IgD-negative memory B cell (primary cell): ENCODE results near the gene KSR1. TPM values are rescaled to one million over a fixed set of nuclear protein-coding genes. Genes with fewer than 3 reads are reported as not detected.
A peak's percentile ranks its signal among the peaks of the same experiment; 100 is the strongest.

Experiments
- H3K27ac Mint-ChIP-seq, 3 donors: one replicate each; pipeline ENCODE4 v1.8.0; 2020 to 2022; ENCODE audit warnings: mild to moderate bottlenecking in 3 of 3, mixed read lengths in 3 of 3, moderate library complexity in 1 of 3
- H3K27me3 Mint-ChIP-seq: one replicate; pipeline ENCODE4 v1.8.0; 2021; ENCODE audit warnings: mixed read lengths
- H3K36me3 Mint-ChIP-seq: one replicate; pipeline ENCODE4 v1.8.0; 2020; ENCODE audit warnings: mild to moderate bottlenecking, mixed read lengths
- H3K4me1 Mint-ChIP-seq, 3 donors: one replicate each; pipeline ENCODE4 v1.8.0; 2020 to 2022; ENCODE audit warnings: mixed read lengths in 3 of 3, mild to moderate bottlenecking in 1 of 3
- H3K4me3 Mint-ChIP-seq, 4 donors: one replicate each; pipeline ENCODE4 v1.8.0; 2020 to 2022; ENCODE audit warnings: mild to moderate bottlenecking in 4 of 4, mixed read lengths in 4 of 4, moderate library complexity in 3 of 4
- H3K9me3 Mint-ChIP-seq, 3 donors: one replicate each; pipeline ENCODE4 v1.8.0; 2020 to 2021; ENCODE audit warnings: mixed read lengths in 3 of 3, mild to moderate bottlenecking in 1 of 3
- polyA plus RNA-seq: library from polyadenylated mRNA; unstranded; fragments of 300-500 nt; fragmentation: Illumina TruSeq; gene quantifications from one replicate; pipeline ENCODE4 v1.2.3, GENCODE V29; 2021

Gene KSR1
- polyA plus RNA-seq, 1 donor from 2014 or later, result 2.1 TPM

- Mint-ChIP-seq H3K27ac (no peak overlapping the region), H3K4me3 (no peak overlapping the region), H3K4me1 (peaks cover 0 to 4% (median 3%) of the 10 kb centered on the region in 3 donors), H3K36me3 (peaks cover 8% of the 10 kb centered on the region), H3K27me3 (no peaks in the 10 kb centered on the region), H3K9me3 (no peaks in the 10 kb centered on the region)
Observed at GRCh38 chr17:27575096-27575911, 119.1 kb downstream of the KSR1 start.

- no peaks in the 10 kb centered on the region for H3K9me3 Mint-ChIP-seq
- no peaks in the 10 kb centered on the region for H3K27me3 Mint-ChIP-seq
- H3K36me3 Mint-ChIP-seq, result peaks cover 8% of the 10 kb centered on the region
- peaks cover 0 to 6% (median 3%) of the 10 kb centered on the region in 3 donors for H3K4me1 Mint-ChIP-seq
- no peak overlapping the region for H3K4me3 Mint-ChIP-seq
- no peak overlapping the region for H3K27ac Mint-ChIP-seq
Observed at GRCh38 chr17:27575912-27576252, 119.6 kb downstream of the KSR1 start.

DNA sequence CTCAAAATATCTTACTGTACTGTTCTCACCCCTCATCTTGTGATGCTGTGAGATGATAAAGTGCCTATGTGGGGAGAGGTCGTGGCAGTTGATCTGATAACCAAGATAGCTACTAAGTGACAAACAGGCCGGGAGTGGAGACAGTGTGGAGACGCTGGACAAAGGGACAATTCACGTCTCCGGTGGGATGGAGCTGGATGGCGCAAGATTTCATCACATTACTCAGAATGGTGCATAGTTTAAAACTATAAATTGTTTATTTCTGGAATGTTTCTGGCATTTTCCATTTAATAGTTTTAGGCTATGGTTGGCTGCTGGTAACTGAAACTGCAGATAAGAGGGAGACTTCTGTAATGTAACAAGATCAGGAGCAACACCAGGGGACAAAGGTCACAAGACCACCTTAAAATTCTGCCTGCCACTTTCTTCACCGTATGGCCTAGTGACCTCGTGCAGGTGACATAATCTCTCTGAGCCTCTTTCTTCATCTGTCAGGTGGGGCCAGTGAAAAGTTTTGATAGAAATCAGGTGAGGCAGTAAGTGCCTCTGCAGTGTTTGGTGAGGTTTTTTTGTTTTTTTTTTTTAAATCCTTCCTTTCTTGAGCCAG lies 120.3 kb downstream of the KSR1 start:
- Mint-ChIP-seq H3K27me3 (no peaks in the 10 kb centered on the region), H3K9me3 (no peaks in the 10 kb centered on the region), H3K4me3 (no peak overlapping the region), H3K36me3 (peaks cover 7% of the 10 kb centered on the region), H3K4me1 (peaks cover 0 to 6% (median 3%) of the 10 kb centered on the region in 3 donors), H3K27ac (no peak overlapping the region)

- Mint-ChIP-seq H3K9me3 (no peaks in the 10 kb centered on the region), H3K27me3 (no peaks in the 10 kb centered on the region), H3K4me1 (peaks cover 0 to 6% (median 5%) of the 10 kb centered on the region in 3 donors), H3K4me3 (no peak overlapping the region), H3K36me3 (peaks cover 7% of the 10 kb centered on the region), H3K27ac (no peak overlapping the region)
Observed at GRCh38 chr17:27577121-27577761, 121.0 kb downstream of the KSR1 start.

- peaks cover 9% of the 10 kb centered on the region for H3K36me3 Mint-ChIP-seq
- no peaks in the 10 kb centered on the region for H3K9me3 Mint-ChIP-seq
- no peak overlapping the region for H3K27ac Mint-ChIP-seq
- H3K4me3 Mint-ChIP-seq, result no peak overlapping the region
- peaks cover 0 to 6% (median 5%) of the 10 kb centered on the region in 3 donors for H3K4me1 Mint-ChIP-seq
- H3K27me3 Mint-ChIP-seq, result no peaks in the 10 kb centered on the region
Observed at GRCh38 chr17:27577884-27578717, 121.9 kb downstream of the KSR1 start.

GRCh38 chr17:27578718-27579085 lies 122.5 kb downstream of the KSR1 start:
- Mint-ChIP-seq H3K4me3 (no peak overlapping the region), H3K27ac (no peak overlapping the region), H3K36me3 (peaks cover 12% of the 10 kb centered on the region), H3K9me3 (no peaks in the 10 kb centered on the region), H3K27me3 (no peaks in the 10 kb centered on the region), H3K4me1 (peaks cover 0 to 7% (median 5%) of the 10 kb centered on the region in 3 donors)

- H3K27me3 Mint-ChIP-seq, result no peaks in the 10 kb centered on the region
- H3K4me1 Mint-ChIP-seq, result peaks cover 0 to 10% (median 5%) of the 10 kb centered on the region in 3 donors
- H3K36me3 Mint-ChIP-seq, result peaks cover 12% of the 10 kb centered on the region
- H3K4me3 Mint-ChIP-seq, result no peak overlapping the region
- H3K27ac Mint-ChIP-seq, result no peak overlapping the region
- H3K9me3 Mint-ChIP-seq, result no peaks in the 10 kb centered on the region
Observed at GRCh38 chr17:27579304-27579703, 123.1 kb downstream of the KSR1 start.

- H3K9me3 Mint-ChIP-seq, result no peaks in the 10 kb centered on the region
- peaks cover 0 to 12% (median 7%) of the 10 kb centered on the region in 3 donors for H3K4me1 Mint-ChIP-seq
- no peaks in the 10 kb centered on the region for H3K27me3 Mint-ChIP-seq
- H3K4me3 Mint-ChIP-seq, result no peak overlapping the region
- no peak overlapping the region for H3K27ac Mint-ChIP-seq
- H3K36me3 Mint-ChIP-seq, result peaks cover 9% of the 10 kb centered on the region
Observed at GRCh38 chr17:27579897-27580321, 123.7 kb downstream of the KSR1 start.

DNA sequence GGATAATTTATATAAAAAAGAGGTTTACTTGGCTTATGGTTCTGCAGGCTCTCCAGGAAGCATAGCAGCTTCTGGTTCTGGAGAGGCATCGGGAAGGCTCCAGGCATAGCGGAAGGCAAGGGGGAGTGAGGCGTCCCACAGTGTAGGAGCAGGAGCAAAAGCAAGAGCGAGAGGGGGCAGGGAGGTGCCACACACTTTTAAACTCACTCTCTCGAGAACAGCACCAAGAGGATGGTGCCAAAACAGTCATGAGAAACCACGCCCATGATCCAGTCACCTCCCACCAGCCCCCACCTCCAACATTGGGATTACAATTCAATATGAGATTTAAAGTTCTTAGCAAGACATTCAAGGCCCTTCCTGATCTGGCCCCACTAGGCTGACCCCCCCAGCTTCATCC lies 124.8 kb downstream of the KSR1 start:
- H3K27ac Mint-ChIP-seq, result no peak overlapping the region
- peaks cover 9% of the 10 kb centered on the region for H3K36me3 Mint-ChIP-seq
- no peak overlapping the region for H3K4me3 Mint-ChIP-seq
- H3K9me3 Mint-ChIP-seq, result no peaks in the 10 kb centered on the region
- H3K27me3 Mint-ChIP-seq, result no peaks in the 10 kb centered on the region
- H3K4me1 Mint-ChIP-seq, result peaks cover 0 to 18% (median 13%) of the 10 kb centered on the region in 3 donors

DNA sequence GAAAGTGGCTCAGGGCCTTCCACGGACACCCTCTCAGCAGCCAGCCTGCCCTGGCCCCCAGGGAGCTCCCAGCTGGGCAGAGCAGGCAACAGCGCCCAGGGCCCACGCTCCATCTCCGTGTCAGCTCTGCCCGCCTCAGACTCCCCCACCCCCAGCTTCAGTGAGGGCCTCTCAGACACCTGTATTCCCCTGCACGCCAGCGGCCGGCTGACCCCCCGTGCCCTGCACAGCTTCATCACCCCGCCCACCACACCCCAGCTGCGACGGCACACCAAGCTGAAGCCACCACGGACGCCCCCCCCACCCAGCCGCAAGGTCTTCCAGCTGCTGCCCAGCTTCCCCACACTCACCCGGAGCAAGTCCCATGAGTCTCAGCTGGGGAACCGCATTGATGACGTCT lies 126.4 kb downstream of the KSR1 start:
- Mint-ChIP-seq H3K27ac (no peak overlapping the region), H3K4me3 (no peak overlapping the region), H3K27me3 (no peaks in the 10 kb centered on the region), H3K4me1 (peaks cover 0 to 15% (median 13%) of the 10 kb centered on the region in 3 donors), H3K36me3 (peaks cover 7% of the 10 kb centered on the region), H3K9me3 (no peaks in the 10 kb centered on the region)

- H3K4me3 Mint-ChIP-seq, result peak overlapping the region in 2 of 4 donors; percentile 20 to 70
- no peaks in the 10 kb centered on the region for H3K9me3 Mint-ChIP-seq
- H3K27me3 Mint-ChIP-seq, result no peaks in the 10 kb centered on the region
- peak overlapping the region in 2 of 3 donors; percentile 1 to 71 for H3K27ac Mint-ChIP-seq
- H3K4me1 Mint-ChIP-seq, result peaks cover 0 to 14% (median 11%) of the 10 kb centered on the region in 3 donors
- H3K36me3 Mint-ChIP-seq, result peaks cover 10% of the 10 kb centered on the region
Observed at GRCh38 chr17:27585153-27585681, 129.0 kb downstream of the KSR1 start.

- Mint-ChIP-seq H3K9me3 (no peaks in the 10 kb centered on the region), H3K27ac (no peak overlapping the region), H3K27me3 (no peaks in the 10 kb centered on the region), H3K4me1 (peaks cover 0 to 12% (median 11%) of the 10 kb centered on the region in 3 donors), H3K4me3 (no peak overlapping the region), H3K36me3 (peaks cover 10% of the 10 kb centered on the region)
Observed at GRCh38 chr17:27585792-27586191, 129.5 kb downstream of the KSR1 start.

- H3K27ac Mint-ChIP-seq, result peak overlapping the region in 1 of 3 donors; percentile 57
- H3K4me3 Mint-ChIP-seq, result no peak overlapping the region
- no peaks in the 10 kb centered on the region for H3K27me3 Mint-ChIP-seq
- no peaks in the 10 kb centered on the region for H3K9me3 Mint-ChIP-seq
- H3K36me3 Mint-ChIP-seq, result peaks cover 12% of the 10 kb centered on the region
- H3K4me1 Mint-ChIP-seq, result peaks cover 0 to 12% (median 11%) of the 10 kb centered on the region in 3 donors
Observed at GRCh38 chr17:27586203-27586721, 130.0 kb downstream of the KSR1 start.

DNA sequence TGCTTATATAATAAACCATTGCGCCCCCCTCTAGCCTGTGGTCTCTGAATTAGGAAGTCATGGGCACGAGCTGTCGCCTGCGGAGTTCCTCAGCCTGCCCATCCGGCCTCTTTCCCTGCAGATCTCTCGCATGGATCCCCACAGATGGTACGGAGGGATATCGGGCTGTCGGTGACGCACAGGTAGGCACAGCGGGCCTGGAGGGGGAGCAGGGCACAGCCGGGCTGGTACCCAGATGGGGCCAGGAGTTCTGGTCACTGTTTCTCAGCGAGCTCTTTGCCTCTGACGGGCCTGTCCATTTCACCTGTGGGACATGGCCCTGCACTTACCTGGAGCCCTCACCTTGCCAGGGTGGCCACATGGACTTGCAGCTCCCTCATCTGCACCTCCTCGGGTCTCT lies 132.1 kb downstream of the KSR1 start:
- H3K4me3 Mint-ChIP-seq, result no peak overlapping the region
- H3K27ac Mint-ChIP-seq, result no peak overlapping the region
- H3K4me1 Mint-ChIP-seq, result peaks cover 0 to 12% (median 9%) of the 10 kb centered on the region in 3 donors
- no peaks in the 10 kb centered on the region for H3K27me3 Mint-ChIP-seq
- H3K9me3 Mint-ChIP-seq, result no peaks in the 10 kb centered on the region
- peaks cover 8% of the 10 kb centered on the region for H3K36me3 Mint-ChIP-seq
